IPS-15b (cell line): ENCODE measurements around the gene GNG14.

Source experiments
- H3K27me3 ChIP-seq: one replicate; pipeline ENCODE4 v1.6.1; 2013; ENCODE audit warnings: low read length; ENCODE audit not compliant: control insufficient read depth, insufficient read depth
- H3K36me3 ChIP-seq: one replicate; pipeline ENCODE4 v1.6.1; 2013; ENCODE audit warnings: low read length; ENCODE audit not compliant: control insufficient read depth, insufficient read depth
- H3K4me1 ChIP-seq: one replicate; pipeline ENCODE4 v1.6.1; 2013; ENCODE audit warnings: mild to moderate bottlenecking, low read length; ENCODE audit not compliant: control insufficient read depth, insufficient read depth
- H3K4me3 ChIP-seq: one replicate; pipeline ENCODE4 v1.5.1; 2013; ENCODE audit warnings: low read depth, low read length
- H3K9ac ChIP-seq: one replicate; pipeline ENCODE4 v1.6.1; 2013; ENCODE audit warnings: low read depth, mild to moderate bottlenecking, low read length
- H3K9me3 ChIP-seq: one replicate; pipeline ENCODE4 v1.6.1; 2013; ENCODE audit warnings: mild to moderate bottlenecking, low read length; ENCODE audit not compliant: control insufficient read depth, insufficient read depth

GNG14 gene

GRCh38 chr19:12736995-12737834 lies 49.4 kb downstream of the GNG14 start, which contains the start of gene GET3:
GET3 (plus strand) TSS chr19:12737497; CDS start chr19:12737506, 9 bp downstream.
- H3K4me1 ChIP-seq, result peaks cover 3% of the 10 kb centered on the region
- H3K36me3 ChIP-seq, result no peaks in the 10 kb centered on the region
- peak within 1 kb of the TSS; percentile 94 for H3K4me3 ChIP-seq
- peak within 1 kb of the TSS; percentile 87 for H3K9ac ChIP-seq
- no peaks in the 10 kb centered on the region for H3K9me3 ChIP-seq
- no peaks in the 10 kb centered on the region for H3K27me3 ChIP-seq

DNA sequence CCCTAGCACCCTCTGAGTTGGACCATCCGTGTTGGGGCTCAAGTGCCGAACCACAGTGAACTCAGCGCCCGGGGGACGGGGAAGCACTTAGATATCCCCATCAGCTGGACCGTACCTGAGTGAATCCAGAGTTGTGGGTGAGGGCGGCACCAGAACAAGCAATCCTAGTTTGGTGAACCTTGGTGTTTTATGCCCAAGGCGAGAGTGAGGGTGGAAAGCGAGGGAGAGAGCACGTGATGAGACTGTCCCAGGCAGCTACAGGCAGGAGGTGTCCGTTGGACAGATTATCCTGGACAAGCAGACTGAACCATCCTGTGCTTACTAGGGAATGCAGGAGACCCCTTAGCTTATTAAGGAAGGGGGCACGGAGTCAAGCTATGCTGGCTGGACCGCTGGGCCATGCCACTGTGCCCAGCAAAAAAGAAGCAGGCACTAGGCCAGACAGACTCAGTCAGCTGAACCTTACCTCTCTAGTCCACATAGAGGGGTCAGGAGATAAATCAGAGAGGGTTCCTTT lies 50.1 kb downstream of the GNG14 start:
- Histone ChIP-seq H3K4me1 (peaks cover 3% of the 10 kb centered on the region), H3K36me3 (no peaks in the 10 kb centered on the region), H3K9ac (peak overlapping the region; percentile 87), H3K27me3 (no peaks in the 10 kb centered on the region), H3K9me3 (no peaks in the 10 kb centered on the region), H3K4me3 (peak overlapping the region; percentile 94)
